ENCODE results near the gene GRB10. TPM values are rescaled to one million over a fixed set of nuclear protein-coding genes. Genes with fewer than 3 reads are reported as not detected.

The GRB10 gene
- polyA plus RNA-seq, 2 of the 4 experiments (the other 2 are of a cell fraction): 23.2 to 37.0 TPM

DNA sequence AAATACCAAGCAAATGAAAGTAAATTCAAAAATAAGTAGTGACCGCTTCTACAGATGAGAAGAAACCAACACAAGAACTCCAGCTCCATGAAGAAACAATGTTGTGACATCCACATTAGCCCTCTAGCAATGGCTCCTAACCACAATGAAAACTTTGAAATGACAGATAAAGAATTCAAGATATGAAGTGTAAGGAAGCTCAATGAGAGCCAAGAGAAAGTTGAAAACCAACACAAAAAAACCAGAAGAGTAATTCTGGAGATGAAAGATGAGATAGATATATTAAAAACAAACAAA is 149.3 kb downstream of the GRB10 start:
- 94% methylated on average over 1 of the region's 1 CpG for WGBS (ENCODE audit: missing lambda C conversion rate)
- CTCF ChIA-PET: interaction anchor here (0.6 to 3.8 kb wide), 20 partner anchors 8 to 508 kb away, joined by 3 to 18 read pairs (median 7); no protein-coding TSS in a partner anchor
- POLR2A ChIA-PET: no interaction called here
- Histone ChIP-seq H3K4me3 (no peak overlapping the region), H3K27ac (no peak overlapping the region), H3K9me3 (no peaks in the 10 kb centered on the region), H3K4me1 (peaks cover 6% of the 10 kb centered on the region; the same call in 1 of the 3 replicates), H3K4me2 (no peak overlapping the region)
- no peak for ATAC-seq
- no peak for DNase-seq (ENCODE audit: low read depth in 1 of 2, low spot score in 1 of 2)
- no peak for FAIRE-seq
- TF ChIP-seq ZSCAN20 (CRISPR knock-in tag; IDR thresholded peaks at IDR 0.05) (no peak), RCOR1 (IDR thresholded peaks at IDR 0.05; ENCODE audit: low read depth, low read length) (no peak), JUNB (IDR thresholded peaks at IDR 0.05) (no peak), CEBPB (IDR thresholded peaks at IDR 0.05) (no peak), HOXB13 (CRISPR knock-in tag; IDR thresholded peaks at IDR 0.05; ENCODE audit: low read depth) (no peak), FOXS1 (CRISPR knock-in tag; IDR thresholded peaks at IDR 0.05) (no peak)
- TF ChIP-seq, protein P1, sequence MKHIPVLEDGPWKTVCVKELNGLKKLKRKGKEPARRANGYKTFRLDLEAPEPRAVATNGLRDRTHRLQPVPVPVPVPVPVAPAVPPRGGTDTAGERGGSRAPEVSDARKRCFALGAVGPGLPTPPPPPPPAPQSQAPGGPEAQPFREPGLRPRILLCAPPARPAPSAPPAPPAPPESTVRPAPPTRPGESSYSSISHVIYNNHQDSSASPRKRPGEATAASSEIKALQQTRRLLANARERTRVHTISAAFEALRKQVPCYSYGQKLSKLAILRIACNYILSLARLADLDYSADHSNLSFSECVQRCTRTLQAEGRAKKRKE (CRISPR knock-in tag; IDR thresholded peaks at IDR 0.05; ENCODE audit: low read depth): no peak
- TF ChIP-seq, protein P2, sequence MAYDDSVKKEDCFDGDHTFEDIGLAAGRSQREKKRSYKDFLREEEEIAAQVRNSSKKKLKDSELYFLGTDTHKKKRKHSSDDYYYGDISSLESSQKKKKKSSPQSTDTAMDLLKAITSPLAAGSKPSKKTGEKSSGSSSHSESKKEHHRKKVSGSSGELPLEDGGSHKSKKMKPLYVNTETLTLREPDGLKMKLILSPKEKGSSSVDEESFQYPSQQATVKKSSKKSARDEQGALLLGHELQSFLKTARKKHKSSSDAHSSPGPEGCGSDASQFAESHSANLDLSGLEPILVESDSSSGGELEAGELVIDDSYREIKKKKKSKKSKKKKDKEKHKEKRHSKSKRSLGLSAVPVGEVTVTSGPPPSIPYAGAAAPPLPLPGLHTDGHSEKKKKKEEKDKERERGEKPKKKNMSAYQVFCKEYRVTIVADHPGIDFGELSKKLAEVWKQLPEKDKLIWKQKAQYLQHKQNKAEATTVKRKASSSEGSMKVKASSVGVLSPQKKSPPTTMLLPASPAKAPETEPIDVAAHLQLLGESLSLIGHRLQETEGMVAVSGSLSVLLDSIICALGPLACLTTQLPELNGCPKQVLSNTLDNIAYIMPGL (CRISPR knock-in tag; IDR thresholded peaks at IDR 0.05; ENCODE audit: borderline replicate concordance): no peak
- TF ChIP-seq, protein P3, sequence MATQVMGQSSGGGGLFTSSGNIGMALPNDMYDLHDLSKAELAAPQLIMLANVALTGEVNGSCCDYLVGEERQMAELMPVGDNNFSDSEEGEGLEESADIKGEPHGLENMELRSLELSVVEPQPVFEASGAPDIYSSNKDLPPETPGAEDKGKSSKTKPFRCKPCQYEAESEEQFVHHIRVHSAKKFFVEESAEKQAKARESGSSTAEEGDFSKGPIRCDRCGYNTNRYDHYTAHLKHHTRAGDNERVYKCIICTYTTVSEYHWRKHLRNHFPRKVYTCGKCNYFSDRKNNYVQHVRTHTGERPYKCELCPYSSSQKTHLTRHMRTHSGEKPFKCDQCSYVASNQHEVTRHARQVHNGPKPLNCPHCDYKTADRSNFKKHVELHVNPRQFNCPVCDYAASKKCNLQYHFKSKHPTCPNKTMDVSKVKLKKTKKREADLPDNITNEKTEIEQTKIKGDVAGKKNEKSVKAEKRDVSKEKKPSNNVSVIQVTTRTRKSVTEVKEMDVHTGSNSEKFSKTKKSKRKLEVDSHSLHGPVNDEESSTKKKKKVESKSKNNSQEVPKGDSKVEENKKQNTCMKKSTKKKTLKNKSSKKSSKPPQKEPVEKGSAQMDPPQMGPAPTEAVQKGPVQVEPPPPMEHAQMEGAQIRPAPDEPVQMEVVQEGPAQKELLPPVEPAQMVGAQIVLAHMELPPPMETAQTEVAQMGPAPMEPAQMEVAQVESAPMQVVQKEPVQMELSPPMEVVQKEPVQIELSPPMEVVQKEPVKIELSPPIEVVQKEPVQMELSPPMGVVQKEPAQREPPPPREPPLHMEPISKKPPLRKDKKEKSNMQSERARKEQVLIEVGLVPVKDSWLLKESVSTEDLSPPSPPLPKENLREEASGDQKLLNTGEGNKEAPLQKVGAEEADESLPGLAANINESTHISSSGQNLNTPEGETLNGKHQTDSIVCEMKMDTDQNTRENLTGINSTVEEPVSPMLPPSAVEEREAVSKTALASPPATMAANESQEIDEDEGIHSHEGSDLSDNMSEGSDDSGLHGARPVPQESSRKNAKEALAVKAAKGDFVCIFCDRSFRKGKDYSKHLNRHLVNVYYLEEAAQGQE (IDR thresholded peaks at IDR 0.05): no peak

DNA sequence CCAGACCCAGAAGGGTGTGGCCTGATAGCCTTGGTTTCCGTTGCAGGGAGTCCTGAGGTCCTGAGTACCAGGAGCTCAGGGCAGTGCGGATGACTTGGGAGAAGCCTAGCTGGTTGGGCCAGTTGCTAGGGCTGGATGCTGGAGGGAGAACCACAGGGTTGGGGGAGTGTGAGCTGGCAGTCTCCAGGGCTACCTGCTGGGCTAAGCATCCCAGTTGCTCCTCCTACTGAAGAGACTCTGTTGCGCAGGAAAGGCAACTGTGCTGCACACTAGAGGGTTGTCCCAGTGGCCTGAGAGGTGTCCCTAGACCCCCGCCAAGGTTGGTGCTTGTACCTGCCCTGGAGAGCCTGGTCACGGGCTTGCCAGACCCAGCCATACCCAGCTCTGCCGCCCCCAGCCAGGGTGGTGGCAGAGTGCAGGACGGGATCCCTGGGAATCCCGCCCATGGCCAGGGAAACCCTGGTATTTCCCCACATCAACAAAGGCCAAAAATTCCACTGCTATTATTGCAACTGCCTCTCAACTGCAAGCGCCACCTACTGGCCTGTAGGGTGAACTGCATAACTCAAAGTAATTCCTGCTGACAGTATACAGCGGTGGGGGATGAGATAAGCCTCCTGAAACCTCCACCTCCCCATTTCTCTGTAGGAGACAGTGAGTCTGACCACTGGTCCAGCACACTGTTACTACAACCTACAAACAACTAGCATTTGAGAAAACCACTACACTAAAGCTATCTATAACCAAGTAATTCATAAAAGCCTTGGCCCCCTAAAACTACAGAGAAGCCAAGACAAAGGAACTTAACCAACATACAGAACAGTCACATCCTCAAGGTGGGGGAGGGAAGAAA is 149.9 kb downstream of the GRB10 start:
- ATAC-seq: peak; percentile 54 to 92; a peak in 4 of 6 replicates
- 66% methylated on average over 10 of the region's 10 CpGs for WGBS (ENCODE audit: missing lambda C conversion rate)
- ChIA-PET POLR2A (no interaction called here), CTCF (interaction anchor here (0.6 to 3.8 kb wide), 28 partner anchors 8 to 528 kb away, joined by 3 to 18 read pairs (median 6); no protein-coding TSS in a partner anchor)
- no peak overlapping the region for H3K4me2 ChIP-seq
- TF ChIP-seq EHF (CRISPR knock-in tag; IDR thresholded peaks at IDR 0.05) (no peak), MYC (IDR thresholded peaks at IDR 0.05; ENCODE audit: borderline replicate concordance, low read length) (no peak), CEBPB (IDR thresholded peaks at IDR 0.05) (0 out of 4 replicates have a peak, but pooled peaks of 1 of the 2 experiments have one; percentile 5), RAD21 (conservative IDR thresholded peaks at IDR 0.05 in 1 of 2, IDR thresholded peaks at IDR 0.05 in 1 of 2) (peak in 1 of 2 experiments; percentile 44; a peak in 2 of 5 replicates), SMC3 (IDR thresholded peaks at IDR 0.05) (peak; percentile 44)
- TF ChIP-seq, protein P4, sequence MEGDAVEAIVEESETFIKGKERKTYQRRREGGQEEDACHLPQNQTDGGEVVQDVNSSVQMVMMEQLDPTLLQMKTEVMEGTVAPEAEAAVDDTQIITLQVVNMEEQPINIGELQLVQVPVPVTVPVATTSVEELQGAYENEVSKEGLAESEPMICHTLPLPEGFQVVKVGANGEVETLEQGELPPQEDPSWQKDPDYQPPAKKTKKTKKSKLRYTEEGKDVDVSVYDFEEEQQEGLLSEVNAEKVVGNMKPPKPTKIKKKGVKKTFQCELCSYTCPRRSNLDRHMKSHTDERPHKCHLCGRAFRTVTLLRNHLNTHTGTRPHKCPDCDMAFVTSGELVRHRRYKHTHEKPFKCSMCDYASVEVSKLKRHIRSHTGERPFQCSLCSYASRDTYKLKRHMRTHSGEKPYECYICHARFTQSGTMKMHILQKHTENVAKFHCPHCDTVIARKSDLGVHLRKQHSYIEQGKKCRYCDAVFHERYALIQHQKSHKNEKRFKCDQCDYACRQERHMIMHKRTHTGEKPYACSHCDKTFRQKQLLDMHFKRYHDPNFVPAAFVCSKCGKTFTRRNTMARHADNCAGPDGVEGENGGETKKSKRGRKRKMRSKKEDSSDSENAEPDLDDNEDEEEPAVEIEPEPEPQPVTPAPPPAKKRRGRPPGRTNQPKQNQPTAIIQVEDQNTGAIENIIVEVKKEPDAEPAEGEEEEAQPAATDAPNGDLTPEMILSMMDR (IDR thresholded peaks at IDR 0.05): peak; percentile 61
- H3K27ac ChIP-seq: 0 out of 6 replicates have a peak overlapping the region, but pooled peaks of 1 of the 2 experiments have one; percentile 40
- peaks cover under 1% of the 10 kb centered on the region; the same call in 1 of the 3 replicates for H3K4me1 ChIP-seq
- H3K4me3 ChIP-seq: no peak overlapping the region
- peak; percentile 35 to 48 for DNase-seq (ENCODE audit: low read depth in 1 of 2, low spot score in 1 of 2)
- H3K9me3 ChIP-seq: no peaks in the 10 kb centered on the region
- no peak for FAIRE-seq

All from A549 (cell line).